ENCODE data around the gene HDAC5.
"Not testable (repeated sequence)": the region's sequence is repeated elsewhere in the genome, so short reads cannot be mapped to it uniquely, and the experiment has no call there.

HDAC5 gene

GRCh38 chr17:44132275-44132821 lies 8.9 kb upstream of the HDAC5 start:
- DNase-seq = no peak

DNA sequence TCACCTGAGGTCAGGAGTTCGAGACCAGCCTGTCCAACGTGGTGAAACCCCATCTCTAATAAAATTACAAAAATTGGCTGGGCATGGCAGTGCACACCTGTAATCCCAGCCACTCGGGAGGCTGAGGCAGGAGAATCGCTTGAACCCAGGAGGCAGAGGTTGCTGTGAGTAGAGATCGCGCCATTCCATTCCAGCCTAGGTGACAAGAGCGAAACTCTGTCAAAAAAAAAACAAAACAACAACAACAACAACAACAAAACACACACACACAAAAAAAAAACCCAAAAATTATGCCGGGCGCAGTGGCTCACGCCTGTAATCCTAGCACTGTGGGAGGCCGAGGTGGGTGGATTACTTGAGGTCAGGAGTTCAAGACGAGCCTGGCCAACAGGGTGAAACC lies 7.9 kb upstream of the HDAC5 start:
- not testable (repeated sequence) for DNase-seq

DNA sequence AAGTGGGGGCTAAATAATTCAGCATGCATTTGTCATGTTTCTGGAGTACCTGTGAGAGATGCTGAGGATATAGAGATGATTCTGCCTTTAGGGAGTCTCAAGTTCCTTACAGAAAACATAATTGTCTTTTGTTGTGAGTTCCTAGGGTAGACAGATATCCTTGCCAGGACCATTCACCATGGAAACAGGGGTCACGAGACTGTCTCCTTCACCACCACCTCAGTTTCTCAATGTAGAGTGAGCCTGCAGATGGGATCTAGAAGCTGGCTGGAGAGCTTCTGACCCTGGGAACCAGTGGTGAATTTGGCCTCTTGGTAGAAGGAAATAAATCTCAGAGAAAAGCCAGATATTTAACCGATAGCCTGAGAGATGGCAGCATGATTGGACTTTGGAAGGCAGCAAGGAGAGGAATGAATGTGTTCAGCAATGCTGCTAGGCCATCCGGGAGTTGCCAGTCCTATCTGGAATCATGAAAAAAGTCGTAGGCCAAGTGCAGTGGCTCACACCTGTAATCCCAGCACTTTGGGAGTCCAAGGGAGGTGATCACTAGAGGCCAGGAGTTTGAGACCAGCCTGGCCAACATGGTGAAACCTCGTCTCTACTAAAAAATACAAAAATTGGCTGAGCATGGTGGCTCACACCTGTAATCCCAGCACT lies 7.4 kb upstream of the HDAC5 start:
- no peak for DNase-seq

DNA sequence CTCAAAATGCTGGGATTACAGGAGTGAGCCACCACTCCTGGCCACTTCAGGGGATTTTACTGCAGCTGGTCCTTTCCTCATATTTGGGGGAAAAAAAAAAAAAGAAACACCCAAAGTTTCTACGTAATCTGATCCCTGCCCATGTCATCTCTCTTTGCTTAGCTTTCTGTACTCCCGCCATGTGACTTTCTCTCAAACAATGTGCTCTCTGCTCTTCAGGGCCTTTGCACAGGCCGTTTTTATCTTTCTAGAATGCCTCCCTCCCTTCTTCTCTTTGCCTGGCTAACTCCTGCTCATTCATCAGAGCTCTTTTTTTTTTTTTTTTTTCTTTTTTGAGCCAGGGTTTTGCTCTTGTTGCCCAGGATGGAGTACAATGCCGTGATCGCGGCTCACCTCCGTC lies 4.9 kb upstream of the HDAC5 start:
- no peak for DNase-seq

GRCh38 chr17:44124118-44124438 lies 637 bp upstream of the HDAC5 start:
- no peak for DNase-seq

DNA sequence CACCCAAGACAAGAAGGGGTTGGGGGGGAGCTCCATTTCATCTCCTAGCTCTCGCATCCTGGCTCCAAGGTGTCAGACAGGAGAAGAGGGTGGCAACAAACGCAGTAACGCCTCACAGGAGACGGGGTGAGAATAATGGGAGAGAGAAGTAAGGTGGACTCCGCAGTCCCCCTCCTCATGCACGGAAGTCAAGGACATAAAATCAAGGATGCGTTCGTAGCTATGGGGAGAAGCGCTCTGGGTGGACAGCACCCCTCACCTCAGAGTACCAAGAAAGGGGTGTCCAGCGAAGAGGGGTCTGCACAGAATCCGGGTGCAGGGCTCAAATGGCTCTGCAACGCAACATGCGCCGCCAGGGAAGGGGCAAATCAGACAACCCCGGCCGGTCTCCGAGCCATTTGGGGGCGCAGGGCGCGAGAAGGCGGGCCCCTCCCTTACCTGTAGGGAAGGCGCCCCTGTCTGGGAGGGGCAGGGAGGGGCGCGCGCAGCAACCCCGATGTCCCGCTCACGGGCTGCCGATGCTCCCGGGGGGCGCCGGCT lies 555 bp downstream of the HDAC5 start:
- no peak for DNase-seq

GRCh38 chr17:44121997-44122815 lies 1.2 kb downstream of the HDAC5 start:
- no peak for DNase-seq

- DNase-seq = no peak
Measured at GRCh38 chr17:44120851-44121605, 2.4 kb downstream of the HDAC5 start.

DNA sequence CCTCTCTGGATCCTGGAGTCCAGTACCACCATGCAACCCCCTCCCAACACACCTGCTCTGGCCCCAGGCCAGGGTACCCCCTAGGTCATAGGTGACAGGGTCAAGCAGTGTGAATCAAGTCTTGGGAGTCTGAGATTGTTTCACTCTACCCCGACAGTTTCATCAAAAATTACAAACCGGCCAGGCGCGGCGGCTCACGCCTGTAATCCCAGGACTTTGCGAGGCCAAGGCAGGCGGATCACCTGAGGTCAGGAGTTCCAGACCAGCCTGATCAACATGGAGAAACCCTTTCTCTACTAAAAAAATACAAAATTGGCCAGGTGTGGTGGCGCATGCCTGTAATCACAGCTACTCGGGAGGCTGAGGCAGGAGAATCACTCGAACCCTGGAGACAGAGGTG lies 3.2 kb downstream of the HDAC5 start:
- not testable (repeated sequence) for DNase-seq

DNA sequence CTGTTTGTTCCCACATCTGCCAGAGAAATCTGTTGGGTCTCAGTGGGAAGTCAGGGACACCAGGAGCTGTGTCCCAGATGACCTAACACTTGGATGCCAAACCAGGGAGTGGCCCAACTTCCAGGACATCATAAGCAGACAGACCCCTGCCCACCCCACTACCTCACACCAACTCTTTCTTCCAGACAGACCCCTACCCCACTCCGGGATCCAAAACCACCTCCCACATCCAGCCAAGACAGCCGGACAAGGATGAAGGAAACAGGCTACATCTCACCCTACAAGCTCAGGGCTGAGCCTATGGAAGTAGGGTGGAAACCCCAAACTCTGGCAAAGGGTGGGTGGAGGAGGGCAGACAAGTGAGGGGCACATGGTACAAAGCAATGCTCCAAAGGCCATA lies 3.6 kb downstream of the HDAC5 start:
- DNase-seq = no peak

DNA sequence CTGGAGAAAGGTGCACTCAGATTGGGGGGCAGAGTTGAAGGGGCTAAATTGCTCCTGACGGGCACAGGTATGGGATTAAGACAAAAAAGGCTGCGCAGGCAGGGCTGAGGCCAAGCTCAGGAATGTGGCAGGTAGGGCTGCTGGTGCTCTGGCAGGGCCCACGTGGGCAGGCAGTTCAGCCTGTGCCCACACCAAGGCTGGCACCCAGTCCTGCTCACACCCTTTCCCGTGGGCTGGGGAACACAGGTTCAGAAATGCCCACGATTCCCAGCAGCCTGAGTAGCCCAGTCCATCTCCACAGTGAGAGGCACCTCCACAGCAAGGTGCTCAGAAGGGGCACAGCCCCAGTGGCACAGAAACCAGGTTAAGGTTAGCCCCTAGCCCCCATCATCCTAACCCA lies 4.4 kb downstream of the HDAC5 start:
- no peak for DNase-seq

GRCh38 chr17:44118427-44119050 lies 4.9 kb downstream of the HDAC5 start:
- DNase-seq = no peak

GRCh38 chr17:44117351-44117750 lies 6.1 kb downstream of the HDAC5 start:
- DNase-seq = no peak

DNA sequence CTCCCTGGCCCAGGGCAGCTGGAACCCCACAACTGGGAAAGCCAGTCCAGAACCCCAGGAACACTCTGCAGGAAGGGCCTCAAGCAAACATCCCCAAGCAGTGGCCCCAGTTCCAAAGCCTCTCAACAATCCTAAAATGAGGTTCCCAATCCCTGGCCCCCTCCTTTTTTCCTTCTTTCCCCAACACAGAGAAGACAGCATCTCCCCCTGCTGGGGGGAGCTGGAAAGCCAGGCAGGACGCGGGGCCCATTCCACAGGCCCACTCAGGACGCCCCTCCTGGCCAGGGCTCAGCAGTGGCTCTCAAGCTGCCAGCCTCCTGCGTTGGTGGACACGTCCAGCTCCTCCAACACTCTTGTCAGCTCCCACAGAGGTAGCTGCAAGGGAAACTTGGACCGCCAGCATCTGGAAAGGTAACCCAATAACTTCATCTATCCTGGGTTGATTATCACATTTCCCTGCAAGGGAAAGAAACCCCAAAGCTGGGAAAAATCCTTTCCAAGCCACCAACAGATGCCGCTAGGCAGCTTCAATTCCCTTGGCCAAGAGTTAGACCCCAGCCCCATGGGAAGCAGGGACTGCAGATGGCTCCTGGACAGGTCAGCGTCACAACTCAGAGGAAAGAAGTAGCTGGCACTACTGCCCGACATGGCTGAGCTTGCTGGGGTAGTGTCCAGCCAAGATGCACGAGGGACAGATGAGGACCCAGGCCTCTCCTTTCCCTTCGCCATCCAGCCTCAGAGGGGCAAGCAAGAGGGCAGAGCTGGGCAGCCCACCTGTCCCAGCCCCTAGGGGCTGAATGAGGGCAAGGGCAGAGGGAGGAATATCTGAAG lies 7.6 kb downstream of the HDAC5 start:
- DNase-seq = no peak

DNA sequence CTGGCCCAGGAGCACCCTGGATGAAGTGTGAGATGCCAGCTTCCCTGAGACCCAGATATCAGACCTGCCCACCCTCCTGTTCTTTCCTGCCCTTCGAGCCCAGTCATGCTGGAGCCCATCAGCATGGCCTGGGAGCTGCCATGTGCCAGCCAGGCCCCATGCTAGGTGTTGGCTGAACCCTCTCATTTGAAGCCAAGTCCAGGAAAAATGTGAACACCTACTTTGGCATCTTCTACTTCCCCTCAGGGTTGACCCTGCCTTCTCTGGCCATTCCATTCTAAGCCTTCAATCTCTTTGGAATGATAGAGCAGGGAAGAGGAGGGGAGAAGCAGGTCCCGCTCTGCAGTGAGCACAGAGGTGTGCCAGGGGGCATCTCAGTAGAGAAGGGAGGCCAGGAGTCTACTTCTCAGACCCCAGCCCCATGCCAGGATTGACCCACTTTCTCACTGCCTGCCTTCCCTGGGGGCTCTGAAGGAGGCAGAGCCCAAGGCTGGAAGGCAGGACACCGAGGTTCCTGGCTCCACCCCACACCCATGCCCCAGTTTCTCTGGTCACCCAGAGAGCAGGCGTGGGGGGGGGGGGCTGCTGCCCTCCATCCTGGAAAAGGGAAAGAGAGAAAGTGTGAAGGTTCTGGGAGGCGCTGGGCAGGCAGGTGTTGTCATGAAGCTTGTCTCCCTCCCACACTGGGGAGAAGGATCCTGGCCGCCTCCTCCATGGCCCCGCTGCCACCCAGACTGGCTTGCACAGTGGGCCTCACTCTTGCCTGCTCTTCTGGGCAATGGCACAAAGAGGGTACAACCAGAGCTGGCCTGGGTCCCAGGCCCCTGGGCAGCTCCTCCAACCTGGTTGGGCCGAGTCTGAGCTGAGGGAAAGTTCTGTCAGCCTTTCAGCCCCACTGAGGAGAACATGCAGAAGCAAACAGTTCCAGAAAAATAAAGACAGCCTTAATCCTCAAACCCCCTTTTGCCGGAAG lies 9.3 kb downstream of the HDAC5 start:
- no peak for DNase-seq

DNA sequence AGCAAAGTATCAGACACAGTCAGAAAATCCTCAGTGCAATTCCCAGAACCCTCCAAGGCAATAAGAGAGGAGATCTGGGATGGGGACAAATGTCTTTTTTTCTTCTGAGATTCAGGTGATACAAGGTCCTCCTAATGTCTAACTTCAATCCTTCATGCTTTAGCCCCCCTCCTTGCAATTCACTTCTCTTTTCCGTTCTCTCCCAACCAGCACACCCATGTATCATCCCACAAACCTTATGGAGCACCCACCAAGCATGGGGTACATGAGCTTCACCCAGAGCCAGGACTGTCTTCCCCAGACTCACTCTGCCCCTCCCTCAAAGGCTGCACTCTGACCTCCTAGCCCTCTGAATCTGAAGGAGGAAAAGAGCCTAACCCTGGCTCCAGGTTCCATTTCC lies 10.1 kb downstream of the HDAC5 start:
- DNase-seq = no peak

GRCh38 chr17:44112284-44113280 lies 10.9 kb downstream of the HDAC5 start:
- DNase-seq = no peak

DNA sequence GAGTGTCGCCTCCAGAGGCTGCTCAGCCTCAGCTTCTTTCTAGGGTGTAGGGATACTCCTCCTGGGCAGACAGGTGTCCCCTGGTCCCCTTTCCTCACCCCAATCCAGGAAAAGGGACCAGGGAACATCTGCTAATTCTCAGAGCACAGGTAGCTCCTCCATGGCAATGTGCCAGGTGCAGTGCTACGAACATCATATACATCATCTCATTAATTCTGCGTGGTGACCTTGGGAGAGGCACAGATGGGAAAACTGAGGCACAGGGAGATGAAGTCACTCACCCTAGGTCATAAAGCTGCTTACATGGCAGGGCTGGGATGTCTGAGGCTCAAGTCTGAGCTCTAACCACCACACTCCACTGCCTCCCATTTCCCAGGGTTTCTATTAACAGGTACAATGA lies 11.7 kb downstream of the HDAC5 start:
- DNase-seq = no peak

All from DMS153 (cell line).